Tibial nerve (tissue), 4 donors: ENCODE measurements around the gene TGFB2. TPM values are rescaled to one million over a fixed set of nuclear protein-coding genes. Genes with fewer than 3 reads are reported as not detected.

ENCODE experiments used
- DNase-seq, 2 donors: peaks; one replicate each; pipeline ENCODE4 v3.0.0-alpha.2; 2019; ENCODE audit warnings: low spot score in 2 of 2
- H3K27ac ChIP-seq, 4 donors: fragments of 200-600 bp; sonication (generic) in 3 of 4; one replicate each; pipeline ENCODE4 v1.5.1; 2017 to 2019; ENCODE audit warnings: mild to moderate bottlenecking in 1 of 4
- H3K27me3 ChIP-seq, 2 donors: fragments of 200-600 bp; sonication (generic) in 1 of 2; one replicate each; pipeline versions ENCODE4 v1.5.1 to v1.6.0; 2017 to 2019
- H3K36me3 ChIP-seq, 3 donors: fragments of 200-600 bp; sonication (generic); one replicate each; pipeline ENCODE4 v1.5.1; 2018 to 2019
- H3K4me1 ChIP-seq, 4 donors: fragments of 200-600 bp; sonication (generic) in 3 of 4; one replicate each; pipeline ENCODE4 v1.5.1; 2017 to 2019
- H3K4me3 ChIP-seq, 4 donors: fragments of 200-600 bp; sonication (generic) in 3 of 4; one replicate each; pipeline ENCODE4 v1.5.1; 2017 to 2019; ENCODE audit warnings: mild to moderate bottlenecking in 1 of 4, moderate library complexity in 1 of 4
- H3K9me3 ChIP-seq, 4 donors: fragments of 200-600 bp; sonication (generic) in 3 of 4; one replicate each; pipeline ENCODE4 v1.5.1; 2017 to 2019
- EP300 ChIP-seq, 2 donors: sonication (generic); formaldehyde crosslinking; IDR thresholded peaks; one replicate each; pipeline ENCODE4 v1.6.1; 2017; ENCODE audit warnings: antibody characterized with exemption in 2 of 2, mild to moderate bottlenecking in 1 of 2
- POLR2A ChIP-seq, 2 donors: fragments of 450-650 bp; IDR thresholded peaks; one replicate each; pipeline ENCODE4 v1.6.1; 2017; ENCODE audit warnings: antibody characterized with exemption in 2 of 2, mild to moderate bottlenecking in 2 of 2, moderate library complexity in 2 of 2
- WGBS, 2 donors: methylation state at CpG; one replicate each; pipeline ENCODE4 v1.1.5; 2018; 5-methylcytosine and 5-hydroxymethylcytosine counted together
- total RNA-seq, 4 donors: library from RNA; depleted of rRNA; stranded (reverse); fragments of >200 nt; gene quantifications; one replicate each; pipeline ENCODE4 v1.1.0, GENCODE V29; 2016
- TF ChIP-seq, protein P1 (sequence below), 5 experiments: fragments of 200-600 bp in 3 of 5; fragments of 450-650 bp in 2 of 5; sonication (generic) in 3 of 5; IDR thresholded peaks; one replicate each; pipeline ENCODE4 v1.5.1; 2016 to 2019; ENCODE audit warnings: antibody characterized with exemption in 5 of 5, mild to moderate bottlenecking in 3 of 5, moderate library complexity in 2 of 5

TGFB2 gene
- 10 to 100 TPM in 1 of 4 donors, 1 to 10 TPM in 3; 7.3 to 13.5 (median 8.3) TPM for total RNA-seq

GRCh38 chr1:218344814-218345672 lies at the start of gene TGFB2:
Gene TGFB2 (plus strand): TSS chr1:218345336. CDS start chr1:218346702, 1,366 bp downstream.
- Histone ChIP-seq H3K27ac (peak within 1 kb of the TSS; percentile 31 to 89 (median 71)), H3K4me1 (peaks cover 0 to 35% (median 11%) of the 10 kb centered on the region in 4 donors), H3K9me3 (no peaks in the 10 kb centered on the region), H3K4me3 (peak within 1 kb of the TSS; percentile 53 to 76 (median 69)), H3K36me3 (no peaks in the 10 kb centered on the region), H3K27me3 (no peaks in the 10 kb centered on the region)
- 3 to 6% methylated on average over 22 of the region's 22 CpGs for WGBS, 2 donors
- TF ChIP-seq, protein P1, sequence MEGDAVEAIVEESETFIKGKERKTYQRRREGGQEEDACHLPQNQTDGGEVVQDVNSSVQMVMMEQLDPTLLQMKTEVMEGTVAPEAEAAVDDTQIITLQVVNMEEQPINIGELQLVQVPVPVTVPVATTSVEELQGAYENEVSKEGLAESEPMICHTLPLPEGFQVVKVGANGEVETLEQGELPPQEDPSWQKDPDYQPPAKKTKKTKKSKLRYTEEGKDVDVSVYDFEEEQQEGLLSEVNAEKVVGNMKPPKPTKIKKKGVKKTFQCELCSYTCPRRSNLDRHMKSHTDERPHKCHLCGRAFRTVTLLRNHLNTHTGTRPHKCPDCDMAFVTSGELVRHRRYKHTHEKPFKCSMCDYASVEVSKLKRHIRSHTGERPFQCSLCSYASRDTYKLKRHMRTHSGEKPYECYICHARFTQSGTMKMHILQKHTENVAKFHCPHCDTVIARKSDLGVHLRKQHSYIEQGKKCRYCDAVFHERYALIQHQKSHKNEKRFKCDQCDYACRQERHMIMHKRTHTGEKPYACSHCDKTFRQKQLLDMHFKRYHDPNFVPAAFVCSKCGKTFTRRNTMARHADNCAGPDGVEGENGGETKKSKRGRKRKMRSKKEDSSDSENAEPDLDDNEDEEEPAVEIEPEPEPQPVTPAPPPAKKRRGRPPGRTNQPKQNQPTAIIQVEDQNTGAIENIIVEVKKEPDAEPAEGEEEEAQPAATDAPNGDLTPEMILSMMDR (IDR thresholded peaks at IDR 0.05), result no peak
- TF ChIP-seq POLR2A (IDR thresholded peaks at IDR 0.05) (peak; percentile 69 to 76), EP300 (IDR thresholded peaks at IDR 0.05) (peak in 1 of 2 donors; percentile 94)
- DNase-seq, result peak; percentile 22 to 64

DNA sequence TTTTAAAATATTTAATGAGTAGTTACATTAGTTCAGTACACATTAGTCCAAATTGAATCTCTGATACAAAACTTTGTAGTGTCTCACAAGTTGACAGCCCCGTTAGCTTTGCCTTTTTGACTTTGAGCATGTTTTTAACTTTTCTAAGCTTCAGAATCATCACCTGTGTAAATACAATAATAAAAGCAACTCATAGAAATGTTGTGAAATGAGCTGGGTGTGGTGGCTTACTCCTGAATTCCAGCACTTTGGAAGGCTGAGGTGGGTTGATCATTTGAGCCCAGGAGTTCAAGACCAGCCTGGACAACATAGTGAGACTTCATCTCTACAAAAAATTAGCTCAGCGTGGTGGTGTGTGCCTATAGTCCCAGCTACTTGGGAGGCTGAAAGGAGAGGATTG lies 49.0 kb upstream of the TGFB2 start:
- TF ChIP-seq EP300 (IDR thresholded peaks at IDR 0.05) (no peak), POLR2A (IDR thresholded peaks at IDR 0.05) (no peak)
- TF ChIP-seq, protein P1 (IDR thresholded peaks at IDR 0.05), result no peak
- WGBS, 2 donors, result 83 to 90% methylated on average over 2 of the region's 2 CpGs
- Histone ChIP-seq H3K9me3 (no peaks in the 10 kb centered on the region), H3K4me3 (no peak overlapping the region), H3K36me3 (peaks cover 0 to 5% (median 4%) of the 10 kb centered on the region in 3 donors), H3K27me3 (no peaks in the 10 kb centered on the region), H3K4me1 (peaks cover 0 to 13% (median 0%) of the 10 kb centered on the region in 4 donors), H3K27ac (no peak overlapping the region)
- no peak for DNase-seq

- Histone ChIP-seq H3K9me3 (no peaks in the 10 kb centered on the region), H3K27ac (no peak overlapping the region), H3K36me3 (peaks cover 0 to 11% (median 4%) of the 10 kb centered on the region in 3 donors), H3K4me1 (peaks cover 0 to 13% (median 0%) of the 10 kb centered on the region in 4 donors), H3K27me3 (no peaks in the 10 kb centered on the region), H3K4me3 (no peak overlapping the region)
- TF ChIP-seq POLR2A (IDR thresholded peaks at IDR 0.05), result no peak
- no peak for TF ChIP-seq EP300 (IDR thresholded peaks at IDR 0.05)
- TF ChIP-seq, protein P1 (IDR thresholded peaks at IDR 0.05), result no peak
- DNase-seq, result no peak
- 67 to 72% methylated on average over 2 of the region's 2 CpGs for WGBS, 2 donors
Measured at GRCh38 chr1:218297461-218297860, 47.7 kb upstream of the TGFB2 start.

DNA sequence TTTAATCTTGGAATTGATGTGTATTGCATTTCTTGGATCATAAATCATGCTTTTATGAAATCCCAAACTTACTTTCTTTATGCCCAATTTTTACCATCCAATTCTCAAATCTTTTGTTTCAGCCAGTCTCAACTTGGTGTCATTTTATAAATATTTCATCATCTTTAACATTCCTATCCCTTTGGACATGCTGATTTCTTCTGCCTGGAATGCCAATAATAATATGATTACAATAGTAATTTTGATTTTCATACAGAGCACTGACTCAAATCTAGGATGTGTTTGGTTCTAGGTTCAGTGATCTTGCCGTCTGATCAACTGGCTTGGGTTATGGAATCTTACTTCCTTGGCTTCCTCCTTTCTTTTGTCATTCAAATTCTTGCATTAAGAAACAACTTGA lies 47.3 kb upstream of the TGFB2 start:
- peaks cover 0 to 13% (median 0%) of the 10 kb centered on the region in 4 donors for H3K4me1 ChIP-seq
- H3K36me3 ChIP-seq, result peaks cover 0 to 15% (median 4%) of the 10 kb centered on the region in 3 donors
- no peak for TF ChIP-seq EP300 (IDR thresholded peaks at IDR 0.05)
- TF ChIP-seq POLR2A (IDR thresholded peaks at IDR 0.05), result no peak
- TF ChIP-seq, protein P1 (IDR thresholded peaks at IDR 0.05), result no peak
- H3K4me3 ChIP-seq, result no peak overlapping the region
- no peaks in the 10 kb centered on the region for H3K9me3 ChIP-seq
- no peaks in the 10 kb centered on the region for H3K27me3 ChIP-seq
- WGBS, 2 donors, result 50 to 56% methylated on average over 1 of the region's 1 CpG
- no peak for DNase-seq
- no peak overlapping the region for H3K27ac ChIP-seq

- TF ChIP-seq POLR2A (IDR thresholded peaks at IDR 0.05) (no peak), EP300 (IDR thresholded peaks at IDR 0.05) (no peak)
- TF ChIP-seq, protein P1 (IDR thresholded peaks at IDR 0.05), result no peak
- H3K4me1 ChIP-seq, result peaks cover 0 to 13% (median 0%) of the 10 kb centered on the region in 4 donors
- H3K27me3 ChIP-seq, result no peaks in the 10 kb centered on the region
- no peaks in the 10 kb centered on the region for H3K9me3 ChIP-seq
- no peak for DNase-seq
- peaks cover 0 to 20% (median 4%) of the 10 kb centered on the region in 3 donors for H3K36me3 ChIP-seq
- no peak overlapping the region for H3K27ac ChIP-seq
- 78 to 81% methylated on average over 4 of the region's 4 CpGs for WGBS, 2 donors
- no peak overlapping the region for H3K4me3 ChIP-seq
Measured at GRCh38 chr1:218298398-218298797, 46.7 kb upstream of the TGFB2 start.
